Stomach (tissue), 9 donors: Measurements from ENCODE around the gene PACS2. TPM values are rescaled to one million over a fixed set of nuclear protein-coding genes. Genes with fewer than 3 reads are reported as not detected.
"Not testable (repeated sequence)": the region's sequence is repeated elsewhere in the genome, so short reads cannot be mapped to it uniquely, and the experiment has no call there.

Experiments used
- DNase-seq, 2 donors: peaks; one replicate each; pipeline versions ENCODE4 v3.0.0 to v3.0.0-alpha.2; 2013 to 2019
- H3K27ac ChIP-seq, 5 donors: fragments of 200-600 bp in 4 of 5; sonication (generic) in 4 of 5; one replicate each; pipeline ENCODE4 v1.5.1; 2013 to 2019; ENCODE audit warnings: mild to moderate bottlenecking in 1 of 5, moderate library complexity in 1 of 5
- H3K27me3 ChIP-seq, 3 donors: fragments of 200-600 bp; sonication (generic); one replicate each; pipeline ENCODE4 v1.5.1; 2017 to 2019; ENCODE audit warnings: mixed run types in 1 of 3
- H3K36me3 ChIP-seq, 4 donors: fragments of 200-600 bp; sonication (generic); 1 replicate in 3 of 4; 2 replicates in 1 of 4; pipeline ENCODE4 v1.5.1; 2016 to 2019
- H3K4me1 ChIP-seq, 4 donors: fragments of 200-600 bp; sonication (generic); one replicate each; pipeline ENCODE4 v1.5.1; 2016 to 2019
- H3K4me3 ChIP-seq, 4 donors: fragments of 200-600 bp; sonication (generic) in 3 of 4; one replicate each; pipeline ENCODE4 v1.5.1; 2016 to 2019; ENCODE audit warnings: mild to moderate bottlenecking in 1 of 4
- H3K9me3 ChIP-seq, 4 donors: fragments of 200-600 bp; sonication (generic); one replicate each; pipeline ENCODE4 v1.5.1; 2016 to 2019
- CTCF ChIP-seq, 7 experiments: fragments of 450-650 bp in 4 of 7; fragments of 200-600 bp in 3 of 7; sonication (generic) in 3 of 7; IDR thresholded peaks; one replicate each; pipeline ENCODE4 v1.5.1; 2016 to 2019; ENCODE audit warnings: antibody characterized with exemption in 7 of 7, control low read depth in 2 of 7, mild to moderate bottlenecking in 1 of 7
- EP300 ChIP-seq: sonication (generic); formaldehyde crosslinking; IDR thresholded peaks from one replicate; pipeline ENCODE4 v1.6.1; 2017; ENCODE audit warnings: antibody characterized with exemption
- POLR2A ChIP-seq, 4 donors: fragments of 450-650 bp; IDR thresholded peaks; one replicate each; pipeline ENCODE4 v1.6.1; 2016; ENCODE audit warnings: antibody characterized with exemption in 4 of 4, control low read depth in 2 of 4, mild to moderate bottlenecking in 1 of 4, moderate library complexity in 1 of 4
- POLR2AphosphoS5 ChIP-seq, 3 donors: sonication (generic); formaldehyde crosslinking; IDR thresholded peaks; one replicate each; pipeline ENCODE4 v1.6.1; 2016; ENCODE audit warnings: antibody characterized with exemption in 3 of 3
- WGBS, 5 donors: extraction: QIAGEN DNeasy Blood & Tissue Kit in 3 of 5; methylation state at CpG; one replicate each; pipeline versions ENCODE4 v1.1.5 to v1.1.7; 2013 to 2018; 5-methylcytosine and 5-hydroxymethylcytosine counted together
- intact Hi-C: fragments of 100-400 bp; cut with DNase I; formaldehyde crosslinking; loops from one replicate; pipeline ENCODE4 v1.15.1; 2023; ENCODE audit warnings: low total_unique reads
- polyA plus RNA-seq, 3 donors: library from polyadenylated mRNA; stranded (reverse); fragments of 200-250 nt; gene quantifications; one replicate each; pipeline ENCODE4 v1.2.3, GENCODE V29; 2013
- total RNA-seq, 5 donors: library from RNA; depleted of rRNA; stranded (reverse); fragments of >200 nt; gene quantifications; one replicate each; pipeline versions ENCODE4 v1.1.0 to v1.2.3, GENCODE V29; 2014 to 2016
- donor health status: healthy with polysubstance abuse.
- donor health status: Bipolar disorder and iron deficiency.
- donor health status: healthy.

Gene PACS2
- total and polyA plus RNA-seq, 8 donors = 23.4 to 209 (median 48.8) TPM

- H3K4me1 ChIP-seq = peaks cover 10 to 36% (median 24%) of the 10 kb centered on the region in 4 donors
- no peak for TF ChIP-seq CTCF (IDR thresholded peaks at IDR 0.05)
- TF ChIP-seq POLR2A (IDR thresholded peaks at IDR 0.05) = no peak
- no peak for TF ChIP-seq POLR2AphosphoS5 (IDR thresholded peaks at IDR 0.05)
- no peak for TF ChIP-seq EP300
- H3K36me3 ChIP-seq = peaks cover 0 to 21% (median 8%) of the 10 kb centered on the region in 4 donors
- no peak for DNase-seq
- no peaks in the 10 kb centered on the region for H3K9me3 ChIP-seq
- H3K4me3 ChIP-seq = no peak overlapping the region
- no peak overlapping the region for H3K27ac ChIP-seq
- intact Hi-C loops = no loop called here
- WGBS, 5 donors = 77 to 95% (median 87%) methylated on average over 9 to 16 of the region's 16 CpGs
- no peaks in the 10 kb centered on the region for H3K27me3 ChIP-seq
These were observed 39.1 kb upstream of the PACS2 start for GRCh38 chr14:105275267-105275946.

DNA sequence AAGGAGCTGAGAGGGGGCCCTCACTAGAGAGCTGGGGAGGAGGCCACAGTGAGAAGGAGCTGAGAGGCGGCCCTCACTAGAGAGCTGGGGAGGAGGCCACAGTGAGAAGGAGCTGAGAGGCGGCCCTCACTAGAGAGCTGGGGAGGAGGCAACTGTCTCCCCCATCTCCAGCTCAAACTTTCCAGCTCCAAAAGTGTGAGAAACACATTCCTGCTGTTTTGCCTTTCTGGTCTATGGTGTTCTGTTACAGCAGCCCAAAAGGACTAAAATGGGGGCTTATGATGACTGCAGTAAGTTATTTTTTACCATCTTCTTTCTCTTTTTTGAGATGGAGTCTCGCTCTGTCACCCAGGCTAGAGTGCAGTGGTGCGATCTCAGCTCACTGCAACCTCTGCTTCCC is 37.1 kb upstream of the PACS2 start:
- WGBS, 5 donors = 33 to 100% (median 96%) methylated on average over 3 of the region's 4 CpGs
- peaks cover 20 to 53% (median 38%) of the 10 kb centered on the region in 4 donors for H3K4me1 ChIP-seq
- H3K27ac ChIP-seq, H3K9me3 ChIP-seq, H3K4me3 ChIP-seq, H3K27me3 ChIP-seq, intact Hi-C loops, DNase-seq: not testable (repeated sequence)
- peaks cover 0 to 18% (median 8%) of the 10 kb centered on the region in 4 donors for H3K36me3 ChIP-seq

DNA sequence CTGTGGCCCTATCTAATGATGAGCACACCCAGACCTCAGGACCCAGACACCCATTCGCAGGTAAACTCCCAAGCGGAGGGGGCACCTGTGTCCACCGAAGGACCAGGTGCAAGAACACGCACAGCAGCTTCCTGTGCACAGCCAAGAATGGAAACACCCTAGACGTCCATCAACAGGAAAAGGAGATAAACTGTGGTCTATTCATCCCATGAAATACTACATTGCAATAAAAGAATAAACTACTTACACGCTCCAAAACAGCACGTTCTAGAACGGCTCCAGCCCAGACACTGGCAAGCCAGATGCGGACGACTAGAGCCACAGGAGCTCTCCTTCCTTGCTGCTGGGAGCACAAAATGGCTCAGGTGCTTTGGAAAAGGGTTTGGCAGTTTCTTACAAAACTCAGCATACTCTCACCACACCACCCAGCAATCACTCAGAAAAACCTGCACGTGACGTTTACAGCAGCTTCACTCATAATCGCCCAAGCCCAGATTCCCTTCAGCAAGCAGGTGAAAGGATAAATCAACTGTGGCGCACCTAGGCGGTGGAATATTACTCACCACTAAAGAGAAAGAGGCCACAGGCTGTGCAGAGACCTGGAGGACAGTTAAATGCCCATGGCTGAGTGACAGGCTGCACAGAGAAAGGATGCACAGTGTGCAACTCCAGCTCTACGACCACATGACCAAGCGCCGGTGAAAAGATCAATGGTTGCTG is 34.7 kb upstream of the PACS2 start:
- no peak for DNase-seq
- 89 to 93% (median 90%) methylated on average over 18 of the region's 18 CpGs for WGBS, 5 donors
- H3K4me3 ChIP-seq = no peak overlapping the region
- peaks cover 0 to 32% (median 19%) of the 10 kb centered on the region in 4 donors for H3K36me3 ChIP-seq
- intact Hi-C loops = loop anchor here (10.0 kb wide), 1 partner anchor 75 kb away; no protein-coding TSS in a partner anchor
- no peak for TF ChIP-seq POLR2AphosphoS5 (IDR thresholded peaks at IDR 0.05)
- TF ChIP-seq EP300 = no peak
- no peak for TF ChIP-seq POLR2A (IDR thresholded peaks at IDR 0.05)
- TF ChIP-seq CTCF (IDR thresholded peaks at IDR 0.05) = no peak
- peaks cover 11 to 53% (median 37%) of the 10 kb centered on the region in 4 donors for H3K4me1 ChIP-seq
- H3K27me3 ChIP-seq = no peaks in the 10 kb centered on the region
- no peak overlapping the region for H3K27ac ChIP-seq
- H3K9me3 ChIP-seq = no peaks in the 10 kb centered on the region

- Histone ChIP-seq H3K4me1 (peaks cover 11 to 45% (median 31%) of the 10 kb centered on the region in 4 donors), H3K9me3 (no peaks in the 10 kb centered on the region), H3K4me3 (no peak overlapping the region), H3K27ac (no peak overlapping the region), H3K27me3 (no peaks in the 10 kb centered on the region), H3K36me3 (peaks cover 0 to 39% (median 24%) of the 10 kb centered on the region in 4 donors)
- WGBS, 5 donors = 89 to 95% (median 92%) methylated on average over 21 of the region's 21 CpGs; no CpG with 5 or more reads in 1 of the 5 donors
- intact Hi-C loops = loop anchor here (10.0 kb wide), 1 partner anchor 76 kb away; no protein-coding TSS in a partner anchor
- no peak for DNase-seq
- TF ChIP-seq EP300 = no peak
- no peak for TF ChIP-seq CTCF (IDR thresholded peaks at IDR 0.05)
- TF ChIP-seq POLR2A (IDR thresholded peaks at IDR 0.05) = no peak
- no peak for TF ChIP-seq POLR2AphosphoS5 (IDR thresholded peaks at IDR 0.05)
These were observed 34.0 kb upstream of the PACS2 start for GRCh38 chr14:105280525-105280924.
